ENCODE data around the gene TKTL1.

The TKTL1 gene

GRCh38 chrX:154348646-154349358 lies 53.2 kb downstream of the TKTL1 start:
- Histone ChIP-seq H3K36me3 (ENCODE audit: control insufficient read depth, insufficient read depth, low read length) (peaks cover 58% of the 10 kb centered on the region), H3K4me1 (ENCODE audit: control insufficient read depth, insufficient read depth, low read length) (peaks cover 4% of the 10 kb centered on the region; the same call in 1 of the 2 replicates), H3K27me3 (ENCODE audit: control insufficient read depth, insufficient read depth, low read length) (no peaks in the 10 kb centered on the region), H3K4me3 (ENCODE audit: low read depth, low read length) (no peak overlapping the region), H3K9ac (ENCODE audit: low read length) (no peak overlapping the region), H3K27ac (ENCODE audit: low read depth, low read length) (no peak overlapping the region), H3K9me3 (ENCODE audit: control insufficient read depth, insufficient read depth, low read depth, low read length) (peaks cover 15% of the 10 kb centered on the region; the same call in 1 of the 2 replicates)

GRCh38 chrX:154349359-154349935 lies 53.9 kb downstream of the TKTL1 start:
- Histone ChIP-seq H3K9me3 (ENCODE audit: control insufficient read depth, insufficient read depth, low read depth, low read length) (peaks cover 20% of the 10 kb centered on the region; the same call in 1 of the 2 replicates), H3K36me3 (ENCODE audit: control insufficient read depth, insufficient read depth, low read length) (peaks cover 65% of the 10 kb centered on the region), H3K27me3 (ENCODE audit: control insufficient read depth, insufficient read depth, low read length) (no peaks in the 10 kb centered on the region), H3K4me1 (ENCODE audit: control insufficient read depth, insufficient read depth, low read length) (peaks cover 4% of the 10 kb centered on the region; the same call in 1 of the 2 replicates), H3K27ac (ENCODE audit: low read depth, low read length) (no peak overlapping the region), H3K4me3 (ENCODE audit: low read depth, low read length) (no peak overlapping the region), H3K9ac (ENCODE audit: low read length) (no peak overlapping the region)

DNA sequence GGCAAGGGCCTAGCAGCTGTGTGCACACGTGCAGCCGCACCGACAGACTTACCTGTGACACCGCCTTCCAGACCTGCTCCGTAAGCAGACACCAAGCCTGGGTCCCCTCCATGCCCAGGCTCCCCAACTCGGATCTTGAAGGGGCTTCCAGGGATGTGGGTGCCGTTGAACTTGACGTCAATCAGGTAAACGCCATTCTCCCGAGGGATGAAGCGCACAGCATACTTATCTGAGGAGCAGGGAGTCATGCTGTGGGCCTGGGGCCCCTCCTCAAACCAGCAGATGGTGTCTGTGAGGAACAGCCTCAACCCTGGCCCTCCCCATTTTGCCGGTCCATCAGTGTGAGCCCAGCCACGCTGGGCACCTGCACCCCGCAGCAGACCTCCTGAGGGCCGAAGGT lies 54.4 kb downstream of the TKTL1 start:
- H3K4me1 ChIP-seq (ENCODE audit: control insufficient read depth, insufficient read depth, low read length): peaks cover 4% of the 10 kb centered on the region; the same call in 1 of the 2 replicates

DNA sequence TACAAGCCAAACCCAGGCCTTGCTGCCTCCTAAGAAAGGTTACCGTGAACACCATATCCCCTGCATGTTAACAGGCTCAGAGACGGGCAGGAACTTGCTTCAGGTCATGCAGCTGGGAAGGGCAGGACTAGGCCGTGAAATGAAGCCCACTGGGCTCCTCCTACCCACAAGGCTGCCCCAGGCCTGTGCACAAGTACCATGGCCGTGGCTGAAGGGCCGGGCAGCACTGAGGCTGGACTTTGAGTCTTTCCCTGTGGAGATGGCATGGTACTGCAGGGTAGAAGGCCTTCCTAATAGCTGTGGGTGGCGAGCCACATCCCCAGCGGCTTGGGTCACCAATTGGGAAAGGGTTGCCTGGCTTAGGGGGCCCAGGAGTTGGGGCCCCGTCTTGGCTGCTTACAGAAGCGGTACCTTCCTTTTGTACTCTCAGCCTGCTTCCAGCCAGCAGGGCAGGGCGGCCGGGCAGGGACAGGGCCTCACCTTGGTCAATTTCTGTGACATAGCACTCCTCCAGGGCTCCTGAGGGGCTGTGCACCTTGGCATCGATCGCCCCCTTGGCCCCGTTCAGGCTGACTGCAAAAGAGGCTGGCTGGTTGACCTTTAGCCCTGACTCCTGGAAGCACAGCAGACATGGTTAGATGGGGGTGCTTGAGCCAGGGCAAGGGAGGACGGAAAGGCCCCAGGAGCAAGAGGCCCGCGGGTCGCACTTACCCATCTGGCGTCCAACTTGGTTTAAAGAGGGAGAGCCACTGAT lies 55.0 kb downstream of the TKTL1 start:
- H3K9ac ChIP-seq (ENCODE audit: low read length): no peak overlapping the region
- H3K36me3 ChIP-seq (ENCODE audit: control insufficient read depth, insufficient read depth, low read length): peaks cover 76% of the 10 kb centered on the region
- no peak overlapping the region for H3K4me3 ChIP-seq (ENCODE audit: low read depth, low read length)
- peaks cover 20% of the 10 kb centered on the region; the same call in 1 of the 2 replicates for H3K9me3 ChIP-seq (ENCODE audit: control insufficient read depth, insufficient read depth, low read depth, low read length)
- peaks cover 4% of the 10 kb centered on the region; the same call in 1 of the 2 replicates for H3K4me1 ChIP-seq (ENCODE audit: control insufficient read depth, insufficient read depth, low read length)
- H3K27ac ChIP-seq (ENCODE audit: low read depth, low read length): no peak overlapping the region
- no peaks in the 10 kb centered on the region for H3K27me3 ChIP-seq (ENCODE audit: control insufficient read depth, insufficient read depth, low read length)

More for the DNA sequence above, 54.4 kb downstream of the TKTL1 start:
- H3K4me3 ChIP-seq (ENCODE audit: low read depth, low read length): no peak overlapping the region
- peaks cover 20% of the 10 kb centered on the region; the same call in 1 of the 2 replicates for H3K9me3 ChIP-seq (ENCODE audit: control insufficient read depth, insufficient read depth, low read depth, low read length)
- peaks cover 70% of the 10 kb centered on the region for H3K36me3 ChIP-seq (ENCODE audit: control insufficient read depth, insufficient read depth, low read length)
- H3K27me3 ChIP-seq (ENCODE audit: control insufficient read depth, insufficient read depth, low read length): no peaks in the 10 kb centered on the region
- H3K9ac ChIP-seq (ENCODE audit: low read length): no peak overlapping the region
- H3K27ac ChIP-seq (ENCODE audit: low read depth, low read length): no peak overlapping the region

- Histone ChIP-seq H3K27ac (ENCODE audit: low read depth, low read length) (no peak overlapping the region), H3K9ac (ENCODE audit: low read length) (no peak overlapping the region), H3K27me3 (ENCODE audit: control insufficient read depth, insufficient read depth, low read length) (no peaks in the 10 kb centered on the region), H3K9me3 (ENCODE audit: control insufficient read depth, insufficient read depth, low read depth, low read length) (peaks cover 20% of the 10 kb centered on the region; the same call in 1 of the 2 replicates), H3K4me3 (ENCODE audit: low read depth, low read length) (no peak overlapping the region), H3K36me3 (ENCODE audit: control insufficient read depth, insufficient read depth, low read length) (peaks cover 84% of the 10 kb centered on the region), H3K4me1 (ENCODE audit: control insufficient read depth, insufficient read depth, low read length) (peaks cover 4% of the 10 kb centered on the region; the same call in 1 of the 2 replicates)
These were observed 55.8 kb downstream of the TKTL1 start for GRCh38 chrX:154351183-154352011.

DNA sequence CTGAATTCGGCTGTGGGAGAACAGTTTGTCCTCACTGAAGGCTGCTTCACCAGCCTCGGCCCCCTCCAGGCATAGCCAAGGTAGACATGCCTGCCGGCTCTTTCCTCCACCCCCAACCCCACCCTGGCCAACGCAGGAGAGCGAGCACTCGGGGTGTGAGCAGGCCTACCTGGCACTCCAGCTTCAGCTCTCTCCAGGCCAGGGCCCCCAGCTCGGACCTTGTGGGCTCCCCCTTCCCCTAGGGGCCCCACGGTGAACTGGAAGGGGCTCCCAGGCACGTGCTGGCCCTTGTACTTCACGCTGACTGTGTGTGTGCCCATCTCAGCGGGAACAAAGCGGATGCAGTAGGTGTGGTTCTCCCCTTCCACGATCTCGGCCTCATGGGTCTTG lies 56.4 kb downstream of the TKTL1 start:
- Histone ChIP-seq H3K27ac (ENCODE audit: low read depth, low read length) (no peak overlapping the region), H3K4me3 (ENCODE audit: low read depth, low read length) (no peak overlapping the region), H3K9ac (ENCODE audit: low read length) (no peak overlapping the region), H3K4me1 (ENCODE audit: control insufficient read depth, insufficient read depth, low read length) (peaks cover 4% of the 10 kb centered on the region; the same call in 1 of the 2 replicates), H3K27me3 (ENCODE audit: control insufficient read depth, insufficient read depth, low read length) (no peaks in the 10 kb centered on the region), H3K9me3 (ENCODE audit: control insufficient read depth, insufficient read depth, low read depth, low read length) (peaks cover 20% of the 10 kb centered on the region; the same call in 1 of the 2 replicates), H3K36me3 (ENCODE audit: control insufficient read depth, insufficient read depth, low read length) (peaks cover 90% of the 10 kb centered on the region)

DNA sequence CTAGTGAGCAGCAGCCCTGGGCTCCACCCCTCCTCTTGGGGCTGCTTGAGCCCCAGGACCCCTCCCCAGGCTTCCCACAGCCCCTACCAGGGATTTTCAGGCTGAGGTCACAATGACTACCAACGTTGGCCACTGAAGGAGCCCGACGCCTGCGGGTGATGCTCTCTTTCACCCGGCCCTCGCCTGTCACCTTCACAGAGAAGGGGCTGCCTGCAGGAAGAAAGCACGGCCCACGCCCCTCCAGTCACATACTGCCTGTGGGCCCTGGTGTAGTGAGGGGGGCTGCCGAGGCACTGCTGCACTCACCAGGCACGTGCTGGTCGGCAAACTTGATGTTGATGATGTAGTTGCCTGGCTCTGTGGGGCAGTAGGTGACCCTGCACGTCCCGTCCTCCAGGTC lies 56.9 kb downstream of the TKTL1 start:
- no peak overlapping the region for H3K4me3 ChIP-seq (ENCODE audit: low read depth, low read length)
- no peaks in the 10 kb centered on the region for H3K27me3 ChIP-seq (ENCODE audit: control insufficient read depth, insufficient read depth, low read length)
- peaks cover 25% of the 10 kb centered on the region; the same call in 1 of the 2 replicates for H3K9me3 ChIP-seq (ENCODE audit: control insufficient read depth, insufficient read depth, low read depth, low read length)
- H3K36me3 ChIP-seq (ENCODE audit: control insufficient read depth, insufficient read depth, low read length): peaks cover 95% of the 10 kb centered on the region
- H3K9ac ChIP-seq (ENCODE audit: low read length): no peak overlapping the region
- no peak overlapping the region for H3K27ac ChIP-seq (ENCODE audit: low read depth, low read length)
- H3K4me1 ChIP-seq (ENCODE audit: control insufficient read depth, insufficient read depth, low read length): peaks cover under 1% of the 10 kb centered on the region; the same call in 1 of the 2 replicates

GRCh38 chrX:154353172-154353843 lies 57.7 kb downstream of the TKTL1 start:
- Histone ChIP-seq H3K4me1 (ENCODE audit: control insufficient read depth, insufficient read depth, low read length) (no peaks in the 10 kb centered on the region), H3K4me3 (ENCODE audit: low read depth, low read length) (no peak overlapping the region), H3K36me3 (ENCODE audit: control insufficient read depth, insufficient read depth, low read length) (peaks cover 100% of the 10 kb centered on the region), H3K27ac (ENCODE audit: low read depth, low read length) (no peak overlapping the region), H3K9me3 (ENCODE audit: control insufficient read depth, insufficient read depth, low read depth, low read length) (peaks cover 22% of the 10 kb centered on the region; the same call in 1 of the 2 replicates), H3K27me3 (ENCODE audit: control insufficient read depth, insufficient read depth, low read length) (no peaks in the 10 kb centered on the region), H3K9ac (ENCODE audit: low read length) (no peak overlapping the region)

GRCh38 chrX:154354013-154354412 lies 58.4 kb downstream of the TKTL1 start:
- peaks cover 21% of the 10 kb centered on the region; the same call in 1 of the 2 replicates for H3K9me3 ChIP-seq (ENCODE audit: control insufficient read depth, insufficient read depth, low read depth, low read length)
- H3K27me3 ChIP-seq (ENCODE audit: control insufficient read depth, insufficient read depth, low read length): no peaks in the 10 kb centered on the region
- no peak overlapping the region for H3K4me3 ChIP-seq (ENCODE audit: low read depth, low read length)
- peaks cover 100% of the 10 kb centered on the region for H3K36me3 ChIP-seq (ENCODE audit: control insufficient read depth, insufficient read depth, low read length)
- no peak overlapping the region for H3K9ac ChIP-seq (ENCODE audit: low read length)
- H3K4me1 ChIP-seq (ENCODE audit: control insufficient read depth, insufficient read depth, low read length): no peaks in the 10 kb centered on the region
- H3K27ac ChIP-seq (ENCODE audit: low read depth, low read length): no peak overlapping the region

DNA sequence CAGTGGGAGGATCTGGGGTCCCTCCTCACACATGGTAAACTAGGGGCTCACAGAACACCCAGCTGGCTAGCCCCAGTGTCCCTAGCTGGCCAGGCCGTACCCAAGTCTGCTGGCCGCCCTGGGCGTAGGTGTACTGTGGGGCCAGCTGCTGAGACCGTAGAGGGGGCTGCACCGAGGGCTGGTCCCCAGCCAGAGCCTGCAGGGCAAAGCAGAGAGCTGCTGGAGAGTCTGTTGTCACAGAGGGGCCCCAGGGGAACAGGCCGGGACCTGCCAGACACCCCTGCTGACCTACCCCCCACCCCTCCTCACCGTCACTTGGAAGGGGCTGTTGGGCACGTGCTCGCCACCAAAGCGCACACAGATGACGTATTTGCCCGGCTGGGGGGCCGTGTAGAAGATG lies 58.9 kb downstream of the TKTL1 start:
- H3K9ac ChIP-seq (ENCODE audit: low read length): no peak overlapping the region
- peaks cover 100% of the 10 kb centered on the region for H3K36me3 ChIP-seq (ENCODE audit: control insufficient read depth, insufficient read depth, low read length)
- H3K4me1 ChIP-seq (ENCODE audit: control insufficient read depth, insufficient read depth, low read length): no peaks in the 10 kb centered on the region
- peaks cover 21% of the 10 kb centered on the region; the same call in 1 of the 2 replicates for H3K9me3 ChIP-seq (ENCODE audit: control insufficient read depth, insufficient read depth, low read depth, low read length)
- no peaks in the 10 kb centered on the region for H3K27me3 ChIP-seq (ENCODE audit: control insufficient read depth, insufficient read depth, low read length)
- H3K4me3 ChIP-seq (ENCODE audit: low read depth, low read length): no peak overlapping the region
- H3K27ac ChIP-seq (ENCODE audit: low read depth, low read length): no peak overlapping the region
